HepG2 (cell line): ENCODE measurements around the gene BCAS1. TPM values are rescaled to one million over a fixed set of nuclear protein-coding genes. Genes with fewer than 3 reads are reported as not detected.

Experiments
- ATAC-seq: fragments of 200-7000 bp; cut with Tn5 transposase; 3 replicates; pipeline ENCODE4 v1.9.1; 2020; ENCODE audit warnings: mild to moderate bottlenecking, moderate library complexity
- BruUV-seq: library from RNA; stranded (reverse); fragments of 400-500 nt; replicated peaks from 2 replicates; lab custom pipeline; 2021; lab: Mats Ljungman, UMichigan
- CTCF ChIA-PET: fragments of 300-600 bp; formaldehyde crosslinking; extraction: SDS; loops from one replicate; lab custom pipeline; 2021; ENCODE audit warnings: low total read pairs, inconsistent platforms, low intra/inter-chr PET ratio; lab: Yijun Ruan, JAX
- POLR2A ChIA-PET: fragments of 350-600 bp; sonication (Branson Sonifier 250); formaldehyde crosslinking; loops from one replicate; lab custom pipeline; 2020; ENCODE audit warnings: antibody characterized with exemption, inconsistent platforms; lab: Yijun Ruan, JAX
- DNase-seq: peaks from one replicate; pipeline ENCODE4 v3.0.0-alpha.2; 2015; ENCODE audit warnings: low spot score
- FAIRE-seq: peaks from 3 replicates; lab custom pipeline; 2011; peaks lifted over from hg19 to GRCh38; lab: Jason Lieb, UNC
- H2AFZ ChIP-seq: one replicate; pipeline ENCODE4 v1.6.1; 2011; ENCODE audit warnings: low read length, inconsistent platforms
- H3K27ac ChIP-seq: fragments of 300-600 bp; 3 replicates; pipeline ENCODE4 v1.8.0; 2011; ENCODE audit warnings: mixed run types, mild to moderate bottlenecking, mixed read lengths, low read length, inconsistent platforms; ENCODE audit not compliant: insufficient read depth; ENCODE audit errors: extremely low read length
- H3K27me3 ChIP-seq, 2 experiments: fragments of 200-600 bp in 1 of 2; 2 replicates in 1 of 2; 3 replicates in 1 of 2; pipeline versions ENCODE4 v1.6.0 to v1.8.0; 2011; ENCODE audit warnings: low read length in 2 of 2, mild to moderate bottlenecking in 2 of 2, moderate library complexity in 2 of 2, inconsistent platforms in 1 of 2; ENCODE audit not compliant: insufficient read depth in 2 of 2, control insufficient read depth in 1 of 2
- H3K36me3 ChIP-seq, 2 experiments: fragments of 200-600 bp in 1 of 2; replicated peaks in 1 of 2; 2 replicates in 1 of 2; 3 replicates in 1 of 2; pipeline versions ENCODE4 v1.5.1 to v1.8.0; 2011; ENCODE audit warnings: low read length in 2 of 2, inconsistent platforms in 1 of 2; ENCODE audit not compliant: insufficient read depth in 2 of 2, control insufficient read depth in 1 of 2
- H3K4me1 ChIP-seq: 2 replicates; pipeline ENCODE4 v1.5.1; 2012; ENCODE audit warnings: low read length, inconsistent platforms; ENCODE audit not compliant: insufficient read depth
- H3K4me2 ChIP-seq: 2 replicates; pipeline ENCODE4 v1.6.0; 2011; ENCODE audit warnings: low read depth, low read length, inconsistent platforms
- H3K4me3 ChIP-seq, 3 experiments: fragments of 200-600 bp in 1 of 3; sonication (generic), shearing (Covaris generic) in 1 of 3; replicated peaks in 1 of 3; 2 replicates each; pipeline ENCODE4 v1.5.1; 2011 to 2016; ENCODE audit warnings: low read length in 3 of 3, inconsistent platforms in 2 of 3, low read depth in 2 of 3, mild to moderate bottlenecking in 2 of 3, control low read depth in 1 of 3, mixed read lengths in 1 of 3; ENCODE audit not compliant: insufficient read depth in 1 of 3
- H3K79me2 ChIP-seq: one replicate; pipeline ENCODE4 v1.6.1; 2011; ENCODE audit warnings: low read length, inconsistent platforms; ENCODE audit not compliant: insufficient read depth
- H3K9ac ChIP-seq: 2 replicates; pipeline ENCODE4 v1.6.0; 2011; ENCODE audit warnings: mild to moderate bottlenecking, low read depth, low read length, inconsistent platforms; ENCODE audit not compliant: insufficient read depth
- H3K9me3 ChIP-seq: 2 replicates; pipeline ENCODE4 v1.5.1; 2012; ENCODE audit warnings: mild to moderate bottlenecking, low read length
- H4K20me1 ChIP-seq: 2 replicates; pipeline ENCODE4 v1.6.0; 2011; ENCODE audit warnings: inconsistent platforms, mild to moderate bottlenecking, low read length, moderate library complexity; ENCODE audit not compliant: insufficient read depth
- AHR ChIP-seq: IDR thresholded peaks from 2 replicates; pipeline ENCODE4 v1.6.1; 2018; ENCODE audit warnings: missing genetic modification reagents, missing compliant biosample characterization
- ATF1 ChIP-seq: IDR thresholded peaks from 2 replicates; pipeline ENCODE4 v1.6.1; 2016; ENCODE audit warnings: mild to moderate bottlenecking, control low read depth
- BCL6 ChIP-seq: IDR thresholded peaks from 2 replicates; pipeline ENCODE4 v1.6.1; 2016; ENCODE audit warnings: missing genetic modification reagents, missing compliant biosample characterization
- NFKB2 ChIP-seq: sonication (generic); formaldehyde crosslinking; IDR thresholded peaks from 2 replicates; pipeline ENCODE4 v1.4.0; 2020; ENCODE audit warnings: missing genetic modification reagents, borderline replicate concordance
- PHF20 ChIP-seq: sonication (generic); formaldehyde crosslinking; IDR thresholded peaks from 2 replicates; pipeline ENCODE4 v1.5.0; 2020; ENCODE audit warnings: mild to moderate bottlenecking, missing genetic modification reagents
- RARG ChIP-seq: sonication (generic); formaldehyde crosslinking; IDR thresholded peaks from 2 replicates; pipeline ENCODE4 v1.4.0; 2020; ENCODE audit warnings: low read depth, mild to moderate bottlenecking, missing genetic modification reagents
- SOX5 ChIP-seq: IDR thresholded peaks from 2 replicates; pipeline ENCODE4 v1.6.1; 2016; ENCODE audit warnings: borderline replicate concordance
- TEAD3 ChIP-seq: optimal IDR thresholded peaks from 2 replicates; pipeline ENCODE3; 2016; ENCODE audit warnings: borderline replicate concordance
- ZFP36 ChIP-seq: fragments of 150-350 bp; IDR thresholded peaks from 2 replicates; pipeline ENCODE4 v1.6.1; 2018; ENCODE audit warnings: borderline replicate concordance, low read length, low read depth; ENCODE audit not compliant: partially characterized antibody
- ZNF619 ChIP-seq: sonication (generic); formaldehyde crosslinking; IDR thresholded peaks from 2 replicates; pipeline ENCODE4 v1.4.0; 2020; ENCODE audit warnings: mild to moderate bottlenecking, missing genetic modification reagents
- WGBS: methylation state at CpG from one replicate; pipeline ENCODE4 v1.1.6; 2017; ENCODE audit warnings: low lambda C conversion rate; 5-methylcytosine and 5-hydroxymethylcytosine counted together
- in situ Hi-C: cut with HindIII; loops from 2 replicates; pipeline ENCODE4 v1.10.0; 2017; ENCODE audit warnings: low pct_unique_long_range_greater_than_20kb; ENCODE audit not compliant: extremely low pct_ligation_motif_present
- intact Hi-C: fragments of 100-400 bp; cut with micrococcal nuclease; formaldehyde crosslinking; loops from one replicate; pipeline ENCODE4 v1.10.0; 2022; ENCODE audit not compliant: unreplicated experiment
- polyA plus RNA-seq, 8 experiments: library from polyadenylated mRNA; depleted of rRNA in 3 of 8; stranded (reverse) in 7 of 8; unstranded in 1 of 8; fragments of >200 nt; fragmentation: Illumina TruSeq in 4 of 8; extraction: Trizol in 4 of 8; gene quantifications; 2 replicates each; pipeline versions ENCODE4 v1.2.1 to v1.2.3, GENCODE V29; 2011 to 2016; ENCODE audit warnings: low read depth in 4 of 8, missing spikeins in 1 of 8, mixed read lengths in 1 of 8; ENCODE audit not compliant: insufficient read depth in 1 of 8
- total RNA-seq, 5 experiments: library from RNA; depleted of rRNA; stranded (reverse); fragments of >200 nt; fragmentation: Illumina TruSeq; extraction: Trizol; gene quantifications; 2 replicates each; pipeline ENCODE4 v1.2.3, GENCODE V29; 2016; ENCODE audit warnings: low read depth in 1 of 5
- TF ChIP-seq, protein P1 (sequence below): sonication (generic); formaldehyde crosslinking; IDR thresholded peaks from 2 replicates; pipeline ENCODE4 v1.8.0; 2022; ENCODE audit warnings: missing genetic modification reagents, low read depth, mild to moderate bottlenecking, borderline replicate concordance
- TF ChIP-seq, protein P2 (sequence below): sonication (generic); formaldehyde crosslinking; IDR thresholded peaks from 2 replicates; pipeline ENCODE4 v1.4.0; 2020; ENCODE audit warnings: missing genetic modification reagents
- TF ChIP-seq, protein P3 (sequence below): sonication (generic); formaldehyde crosslinking; IDR thresholded peaks from 2 replicates; pipeline ENCODE4 v1.4.0; 2020; ENCODE audit warnings: missing genetic modification reagents
- TF ChIP-seq, protein P4 (sequence below): sonication (generic); formaldehyde crosslinking; IDR thresholded peaks from 2 replicates; pipeline ENCODE4 v1.4.0; 2020; ENCODE audit warnings: missing genetic modification reagents

Gene BCAS1
- total and polyA plus RNA-seq, 2 of the 13 experiments (the other 11 are each of a cell fraction or from before 2014, with no cell fraction given), result 0.55 to 0.91 TPM

DNA sequence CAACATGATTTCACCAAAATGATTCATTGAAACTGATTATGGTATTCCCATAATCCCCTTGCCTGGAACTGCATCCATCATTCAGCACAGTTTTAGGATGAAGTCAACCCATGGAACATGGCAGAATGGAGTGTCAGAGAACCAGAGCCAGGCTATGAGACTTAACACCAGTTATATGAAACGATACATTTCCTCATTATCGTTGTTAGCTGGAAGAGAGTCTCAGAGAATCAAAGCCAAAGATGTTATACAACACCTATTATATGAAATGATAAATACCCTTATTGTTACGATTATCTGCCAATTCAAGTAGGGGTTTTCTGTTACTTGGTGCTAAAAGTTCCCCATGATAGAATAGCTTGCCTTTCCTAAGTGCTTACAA is 131.2 kb downstream of the BCAS1 start:
- no peaks in the 10 kb centered on the region for H4K20me1 ChIP-seq
- WGBS, result 37% methylated on average over 3 of the region's 3 CpGs
- no peak for DNase-seq
- peaks cover 81% of the 10 kb centered on the region for H3K4me1 ChIP-seq
- no peaks in the 10 kb centered on the region for H3K9me3 ChIP-seq
- 0 out of 2 replicates have a peak, but pooled peaks have one; percentile 20 for TF ChIP-seq PHF20 (CRISPR knock-in tag)
- TF ChIP-seq TEAD3, result peak; percentile 1
- no peak for TF ChIP-seq RARG (CRISPR knock-in tag)
- TF ChIP-seq ATF1, result no peak
- ChIA-PET POLR2A (interaction anchor here (0.8 to 2.6 kb wide), 8 partner anchors 23 to 388 kb away, joined by 4 to 17 read pairs (median 8); no protein-coding TSS in a partner anchor), CTCF (interaction anchor here (1.3 to 7.4 kb wide), 5 partner anchors 24 to 392 kb away, joined by 4 to 107 read pairs (median 8); no protein-coding TSS in a partner anchor)
- FAIRE-seq, result no peak
- no TSS peak for BruUV-seq
- H3K79me2 ChIP-seq, result no peaks in the 10 kb centered on the region
- H3K4me2 ChIP-seq, result peak overlapping the region; percentile 64; the same call in 1 of the 2 replicates
- H3K9ac ChIP-seq, result no peak overlapping the region
- H3K27me3 ChIP-seq, result no peaks in the 10 kb centered on the region; a peak in 1 of 5 replicates
- no peak for ATAC-seq
- no peaks in the 10 kb centered on the region for H3K36me3 ChIP-seq
- in situ Hi-C loops, result no loop called here
- no peak overlapping the region for H3K27ac ChIP-seq
- no peak overlapping the region for H2AFZ ChIP-seq
- H3K4me3 ChIP-seq, result no peak overlapping the region
- intact Hi-C loops, result no loop called here

DNA sequence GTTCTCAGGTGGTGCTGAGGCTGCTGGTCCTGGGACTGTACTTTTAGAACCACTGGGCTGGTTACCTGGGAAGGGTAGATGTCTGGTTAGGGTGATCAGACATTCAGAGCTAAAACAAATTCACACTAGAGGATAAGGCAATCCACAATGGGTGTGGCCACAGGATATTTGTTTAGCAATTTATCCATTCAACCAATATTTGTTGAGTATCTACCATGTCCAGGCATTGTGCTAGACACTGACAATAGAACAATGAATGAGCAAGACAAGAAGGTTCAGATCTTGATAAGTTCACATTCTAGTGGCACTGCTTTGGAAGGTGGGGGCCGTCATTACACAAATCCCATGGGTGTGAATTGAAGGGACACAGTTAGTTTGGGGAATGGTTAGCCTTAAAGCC is 131.7 kb downstream of the BCAS1 start:
- H3K4me1 ChIP-seq, result peaks cover 77% of the 10 kb centered on the region
- no peak overlapping the region for H3K9ac ChIP-seq
- peaks cover 0 to under 1% of the 10 kb centered on the region in 2 experiments; a peak in 2 of 5 replicates for H3K27me3 ChIP-seq
- in situ Hi-C loops, result no loop called here
- ChIA-PET POLR2A (interaction anchor here (0.8 to 2.6 kb wide), 7 partner anchors 22 to 359 kb away, joined by 3 to 17 read pairs (median 7); no protein-coding TSS in a partner anchor), CTCF (interaction anchor here (7.4 kb wide), 1 partner anchor 360 kb away, joined by 107 read pairs; no protein-coding TSS in a partner anchor)
- no peaks in the 10 kb centered on the region for H4K20me1 ChIP-seq
- H3K27ac ChIP-seq, result no peak overlapping the region
- H3K9me3 ChIP-seq, result no peaks in the 10 kb centered on the region
- FAIRE-seq (no peak), ATAC-seq (no peak), DNase-seq (peak; percentile 58)
- BruUV-seq, result no TSS peak
- WGBS, result 76% methylated on average over 1 of the region's 1 CpG
- intact Hi-C loops, result no loop called here
- H3K4me3 ChIP-seq, result no peak overlapping the region
- no peak overlapping the region for H3K4me2 ChIP-seq
- H2AFZ ChIP-seq, result no peak overlapping the region
- H3K79me2 ChIP-seq, result no peaks in the 10 kb centered on the region
- H3K36me3 ChIP-seq, result no peaks in the 10 kb centered on the region
- TF ChIP-seq, protein P1, sequence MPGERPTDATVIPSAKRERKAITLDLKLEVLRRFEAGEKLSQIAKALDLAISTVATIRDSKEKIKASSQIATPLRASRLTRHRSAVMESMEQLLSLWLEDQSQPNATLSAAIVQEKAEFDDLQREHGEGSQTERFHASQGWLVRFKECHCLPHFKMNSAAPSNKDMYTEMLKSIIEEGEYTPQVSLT (CRISPR knock-in tag), result no peak
- no peak for TF ChIP-seq AHR
- TF ChIP-seq, protein P2, sequence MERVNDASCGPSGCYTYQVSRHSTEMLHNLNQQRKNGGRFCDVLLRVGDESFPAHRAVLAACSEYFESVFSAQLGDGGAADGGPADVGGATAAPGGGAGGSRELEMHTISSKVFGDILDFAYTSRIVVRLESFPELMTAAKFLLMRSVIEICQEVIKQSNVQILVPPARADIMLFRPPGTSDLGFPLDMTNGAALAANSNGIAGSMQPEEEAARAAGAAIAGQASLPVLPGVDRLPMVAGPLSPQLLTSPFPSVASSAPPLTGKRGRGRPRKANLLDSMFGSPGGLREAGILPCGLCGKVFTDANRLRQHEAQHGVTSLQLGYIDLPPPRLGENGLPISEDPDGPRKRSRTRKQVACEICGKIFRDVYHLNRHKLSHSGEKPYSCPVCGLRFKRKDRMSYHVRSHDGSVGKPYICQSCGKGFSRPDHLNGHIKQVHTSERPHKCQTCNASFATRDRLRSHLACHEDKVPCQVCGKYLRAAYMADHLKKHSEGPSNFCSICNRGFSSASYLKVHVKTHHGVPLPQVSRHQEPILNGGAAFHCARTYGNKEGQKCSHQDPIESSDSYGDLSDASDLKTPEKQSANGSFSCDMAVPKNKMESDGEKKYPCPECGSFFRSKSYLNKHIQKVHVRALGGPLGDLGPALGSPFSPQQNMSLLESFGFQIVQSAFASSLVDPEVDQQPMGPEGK (CRISPR knock-in tag), result 0 out of 2 replicates have a peak, but pooled peaks have one; percentile 7
- peak; percentile 73 for TF ChIP-seq SOX5 (CRISPR knock-in tag)
- no peak for TF ChIP-seq NFKB2 (CRISPR knock-in tag)
- no peak for TF ChIP-seq ZFP36
- TF ChIP-seq, protein P3, sequence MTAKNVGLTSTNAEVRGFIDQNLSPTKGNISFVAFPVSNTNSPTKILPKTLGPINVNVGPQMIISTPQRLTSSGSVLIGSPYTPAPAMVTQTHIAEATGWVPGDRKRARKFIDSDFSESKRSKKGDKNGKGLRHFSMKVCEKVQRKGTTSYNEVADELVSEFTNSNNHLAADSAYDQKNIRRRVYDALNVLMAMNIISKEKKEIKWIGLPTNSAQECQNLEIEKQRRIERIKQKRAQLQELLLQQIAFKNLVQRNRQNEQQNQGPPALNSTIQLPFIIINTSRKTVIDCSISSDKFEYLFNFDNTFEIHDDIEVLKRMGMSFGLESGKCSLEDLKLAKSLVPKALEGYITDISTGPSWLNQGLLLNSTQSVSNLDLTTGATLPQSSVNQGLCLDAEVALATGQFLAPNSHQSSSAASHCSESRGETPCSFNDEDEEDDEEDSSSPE (CRISPR knock-in tag), result no peak
- TF ChIP-seq, protein P4, sequence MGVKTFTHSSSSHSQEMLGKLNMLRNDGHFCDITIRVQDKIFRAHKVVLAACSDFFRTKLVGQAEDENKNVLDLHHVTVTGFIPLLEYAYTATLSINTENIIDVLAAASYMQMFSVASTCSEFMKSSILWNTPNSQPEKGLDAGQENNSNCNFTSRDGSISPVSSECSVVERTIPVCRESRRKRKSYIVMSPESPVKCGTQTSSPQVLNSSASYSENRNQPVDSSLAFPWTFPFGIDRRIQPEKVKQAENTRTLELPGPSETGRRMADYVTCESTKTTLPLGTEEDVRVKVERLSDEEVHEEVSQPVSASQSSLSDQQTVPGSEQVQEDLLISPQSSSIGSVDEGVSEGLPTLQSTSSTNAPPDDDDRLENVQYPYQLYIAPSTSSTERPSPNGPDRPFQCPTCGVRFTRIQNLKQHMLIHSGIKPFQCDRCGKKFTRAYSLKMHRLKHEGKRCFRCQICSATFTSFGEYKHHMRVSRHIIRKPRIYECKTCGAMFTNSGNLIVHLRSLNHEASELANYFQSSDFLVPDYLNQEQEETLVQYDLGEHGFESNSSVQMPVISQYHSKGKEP (CRISPR knock-in tag), result no peak
- 0 out of 2 replicates have a peak, but pooled peaks have one; percentile 21 for TF ChIP-seq BCL6 (CRISPR knock-in tag)
- TF ChIP-seq ZNF619 (CRISPR knock-in tag), result no peak
